ENCODE measurements around the gene ICAM1.
A peak's percentile ranks its signal among the peaks of the same experiment; 100 is the strongest.
"Not testable (repeated sequence)": the region's sequence is repeated elsewhere in the genome, so short reads cannot be mapped to it uniquely, and the experiment has no call there.

Gene ICAM1

DNA sequence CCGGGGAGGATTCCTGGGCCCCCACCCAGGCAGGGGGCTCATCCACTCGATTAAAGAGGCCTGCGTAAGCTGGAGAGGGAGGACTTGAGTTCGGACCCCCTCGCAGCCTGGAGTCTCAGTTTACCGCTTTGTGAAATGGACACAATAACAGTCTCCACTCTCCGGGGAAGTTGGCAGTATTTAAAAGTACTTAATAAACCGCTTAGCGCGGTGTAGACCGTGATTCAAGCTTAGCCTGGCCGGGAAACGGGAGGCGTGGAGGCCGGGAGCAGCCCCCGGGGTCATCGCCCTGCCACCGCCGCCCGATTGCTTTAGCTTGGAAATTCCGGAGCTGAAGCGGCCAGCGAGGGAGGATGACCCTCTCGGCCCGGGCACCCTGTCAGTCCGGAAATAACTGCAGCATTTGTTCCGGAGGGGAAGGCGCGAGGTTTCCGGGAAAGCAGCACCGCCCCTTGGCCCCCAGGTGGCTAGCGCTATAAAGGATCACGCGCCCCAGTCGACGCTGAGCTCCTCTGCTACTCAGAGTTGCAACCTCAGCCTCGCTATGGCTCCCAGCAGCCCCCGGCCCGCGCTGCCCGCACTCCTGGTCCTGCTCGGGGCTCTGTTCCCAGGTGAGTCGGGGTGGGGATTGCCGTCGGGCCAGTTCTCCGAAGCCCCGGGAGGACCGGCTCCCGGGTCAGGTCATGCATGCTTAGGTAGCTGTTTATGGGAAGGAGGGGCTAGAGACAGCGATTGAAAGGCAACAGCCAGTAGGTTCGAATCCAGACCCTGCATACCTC lies at the start of gene ICAM1:
Gene ICAM1 (plus strand): TSS at position 505 of the 779 bp plus-strand sequence. CDS start 40 bp downstream, at position 545.
- peak; percentile 88 for DNase-seq

- no peak for DNase-seq
These were observed 48.6 kb upstream of the ICAM1 start for GRCh38 chr19:10222201-10222890.

DNA sequence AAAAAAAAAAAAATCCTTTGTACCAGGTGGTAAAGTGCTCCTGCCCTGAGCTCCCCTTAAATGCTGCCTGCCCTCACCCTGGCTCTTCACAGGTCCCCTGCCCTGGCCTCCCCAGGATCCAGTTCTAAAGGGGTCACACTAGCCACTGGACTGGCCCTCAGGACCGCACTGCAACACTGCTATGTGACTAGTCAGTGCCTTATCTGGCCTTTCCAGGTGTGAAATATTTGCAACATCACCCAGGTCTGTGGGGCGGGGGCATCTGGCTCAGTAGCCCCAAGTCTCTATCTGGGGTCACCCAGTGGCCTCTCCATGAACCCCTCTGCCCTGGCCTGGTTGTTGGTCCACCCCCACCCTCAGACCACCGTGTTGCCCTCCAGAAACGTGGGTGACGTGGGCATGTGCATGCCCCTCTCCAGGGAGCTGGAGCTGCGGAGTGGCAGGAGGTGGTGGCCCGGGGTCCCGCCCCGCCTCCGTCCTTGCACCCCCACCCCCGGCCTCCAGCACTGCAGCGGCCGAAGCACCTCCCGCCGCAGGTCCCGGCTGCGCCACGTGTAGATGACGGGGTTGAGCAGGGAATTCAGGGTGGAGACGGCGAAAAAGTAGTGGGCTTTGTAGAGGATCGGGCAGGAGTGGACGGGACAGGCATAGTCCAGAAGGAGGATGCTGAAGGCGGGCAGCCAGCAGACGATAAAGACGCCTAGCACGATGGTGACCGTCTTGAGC lies 47.3 kb upstream of the ICAM1 start:
- DNase-seq = no peak

DNA sequence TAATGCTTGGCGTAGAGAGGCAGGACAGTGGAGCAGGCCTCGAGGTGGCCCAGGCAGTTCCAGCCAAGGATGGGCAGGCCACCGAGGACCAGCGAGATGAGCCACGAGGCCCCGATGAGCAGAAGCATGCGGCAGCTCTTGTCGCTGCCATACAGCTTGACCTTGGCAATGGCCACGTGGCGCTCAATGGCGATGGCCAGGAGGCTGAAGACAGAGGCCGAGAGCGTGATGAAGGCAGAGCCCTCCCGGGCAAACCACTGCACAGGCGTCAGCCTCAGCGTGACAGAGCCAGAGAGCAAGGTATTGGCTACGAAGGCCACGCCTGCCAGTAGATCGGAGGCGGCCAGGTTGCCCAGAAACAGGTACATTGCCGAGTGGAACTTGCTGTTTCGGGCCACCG lies 46.6 kb upstream of the ICAM1 start:
- no peak for DNase-seq

DNA sequence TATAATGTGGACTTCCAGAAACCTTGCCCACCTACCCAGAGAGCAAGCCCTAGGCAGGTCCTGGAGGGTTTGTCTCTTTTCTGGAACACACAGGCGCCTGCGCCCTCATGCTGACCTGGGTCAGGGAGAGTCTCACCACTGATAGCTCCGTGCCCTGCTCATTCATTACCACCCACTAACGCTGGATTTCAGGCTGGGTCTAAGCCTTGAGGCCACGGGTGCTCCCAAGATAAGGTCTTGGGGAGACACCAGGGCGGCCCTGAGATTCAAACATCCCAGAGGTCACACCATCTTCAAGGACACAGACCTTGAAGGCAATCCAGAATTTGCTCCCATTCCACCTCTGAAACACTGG lies 44.9 kb upstream of the ICAM1 start:
- no peak for DNase-seq

GRCh38 chr19:10226376-10227025 lies 44.4 kb upstream of the ICAM1 start:
- no peak for DNase-seq

GRCh38 chr19:10227026-10227971 lies 43.6 kb upstream of the ICAM1 start:
- peak; percentile 37 for DNase-seq

DNA sequence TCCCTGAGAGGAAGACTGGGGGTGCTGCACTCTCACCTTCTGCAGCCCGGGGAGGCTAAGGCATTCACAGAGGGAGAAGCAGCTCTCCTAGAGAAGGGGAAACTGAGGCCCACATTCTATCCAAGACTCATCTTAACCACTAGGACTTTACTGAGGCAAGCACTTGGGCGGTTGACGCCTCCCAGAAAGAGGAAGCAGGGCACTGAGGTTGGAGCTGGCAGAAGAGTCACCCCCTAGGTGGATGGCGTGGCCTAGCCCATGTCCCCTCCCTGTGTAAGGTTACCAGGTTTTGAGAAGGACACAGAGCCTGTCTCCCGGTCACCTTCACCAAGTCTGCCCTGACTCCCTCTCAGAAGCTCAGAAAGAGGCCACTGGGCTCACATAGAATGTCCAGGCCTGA lies 42.5 kb upstream of the ICAM1 start:
- no peak for DNase-seq

DNA sequence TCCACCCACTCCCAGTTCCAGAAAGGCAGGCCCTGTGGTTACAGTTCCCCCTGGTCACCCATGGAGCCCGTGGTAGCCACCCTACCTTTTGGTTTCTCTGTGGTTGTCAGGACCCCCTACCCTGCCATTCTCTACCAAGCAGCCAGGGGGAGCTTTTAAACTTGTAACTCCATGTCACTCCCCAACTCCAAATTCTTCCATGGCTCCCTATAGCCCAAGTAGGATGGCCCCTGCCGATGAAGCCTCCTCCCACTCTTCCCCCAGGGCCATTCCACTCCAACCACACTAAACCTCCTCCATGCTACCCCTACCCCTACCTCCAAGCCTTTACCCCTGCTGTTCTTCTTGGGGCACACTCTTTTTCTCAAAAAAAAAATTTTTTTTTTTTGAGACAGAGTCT lies 42.0 kb upstream of the ICAM1 start:
- DNase-seq = peak; percentile 41

GRCh38 chr19:10230173-10230860 lies 40.6 kb upstream of the ICAM1 start:
- DNase-seq = peak; percentile 65

DNA sequence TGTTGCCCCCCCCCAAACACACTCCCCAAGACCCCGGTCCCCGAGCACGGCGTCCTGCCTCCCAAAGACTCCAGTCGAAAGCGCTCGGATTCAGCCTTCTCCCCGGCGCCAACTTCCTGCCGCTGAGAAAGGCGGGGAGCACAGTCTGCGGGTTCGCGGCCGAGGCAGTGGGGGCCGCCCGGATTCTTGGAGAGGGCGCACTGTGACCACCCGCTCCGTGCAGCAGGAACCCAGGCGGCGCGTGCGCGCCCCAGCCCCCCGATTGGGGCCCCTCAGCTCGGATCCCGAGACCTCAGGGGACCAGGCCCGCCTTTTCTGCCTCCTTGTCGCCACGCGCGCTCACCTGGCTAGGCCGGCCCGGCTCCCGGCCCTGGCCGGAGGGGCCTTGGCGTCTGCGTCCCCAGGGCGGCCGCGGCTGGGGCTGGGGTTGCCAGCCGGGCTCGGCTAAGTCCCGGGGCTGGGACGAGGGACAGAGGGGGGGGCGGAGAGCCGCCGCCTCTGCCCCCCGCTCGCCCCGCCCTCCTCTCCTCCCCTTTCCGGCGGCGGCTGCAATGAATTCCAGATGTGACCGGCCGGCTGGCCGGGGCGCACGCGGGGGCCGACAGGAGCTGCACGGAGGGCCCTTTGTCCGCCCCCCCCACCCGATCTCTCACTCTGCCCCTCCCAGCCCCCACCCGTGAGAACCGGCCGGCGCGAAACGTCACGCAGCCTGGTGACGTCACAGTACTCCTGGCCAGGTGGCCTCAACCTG lies 39.9 kb upstream of the ICAM1 start, which contains the start of gene S1PR2:
Gene S1PR2 (minus strand): TSS at position 471 of the 751 bp plus-strand sequence. CDS start 6,426 bp downstream, outside the sequence.
- peak; percentile 82 for DNase-seq

DNA sequence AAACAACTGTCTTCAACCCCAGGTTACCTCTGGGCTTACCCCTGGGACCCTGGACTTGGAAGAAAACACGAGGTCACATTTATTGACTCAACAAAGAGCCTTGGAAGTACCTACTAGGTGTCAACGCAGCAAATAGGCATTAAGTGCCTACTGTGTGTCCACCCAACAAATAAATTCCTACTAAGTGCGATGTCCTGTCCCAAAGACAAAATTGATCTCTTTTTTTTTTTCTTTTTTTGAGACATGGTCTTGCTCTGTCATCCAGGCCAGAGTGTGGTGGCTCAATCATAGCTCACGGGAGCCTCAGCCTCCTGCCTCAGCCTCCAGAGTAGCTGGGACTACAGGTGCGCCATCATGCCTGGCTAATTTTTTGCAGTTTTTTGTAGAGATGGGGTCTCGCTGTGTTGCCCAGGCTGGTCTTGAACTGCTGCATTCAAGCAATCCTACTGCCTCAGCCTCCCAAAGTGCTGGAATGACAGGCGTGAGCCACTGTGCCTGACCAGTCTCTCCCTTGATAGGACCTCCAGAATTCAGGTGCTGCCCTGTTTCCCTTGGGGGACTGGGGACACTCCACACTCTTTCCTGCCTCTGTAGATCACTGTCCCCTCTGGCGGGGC lies 39.2 kb upstream of the ICAM1 start:
- DNase-seq = no peak

- no peak for DNase-seq
These were observed 37.0 kb upstream of the ICAM1 start for GRCh38 chr19:10233946-10234345.

DNA sequence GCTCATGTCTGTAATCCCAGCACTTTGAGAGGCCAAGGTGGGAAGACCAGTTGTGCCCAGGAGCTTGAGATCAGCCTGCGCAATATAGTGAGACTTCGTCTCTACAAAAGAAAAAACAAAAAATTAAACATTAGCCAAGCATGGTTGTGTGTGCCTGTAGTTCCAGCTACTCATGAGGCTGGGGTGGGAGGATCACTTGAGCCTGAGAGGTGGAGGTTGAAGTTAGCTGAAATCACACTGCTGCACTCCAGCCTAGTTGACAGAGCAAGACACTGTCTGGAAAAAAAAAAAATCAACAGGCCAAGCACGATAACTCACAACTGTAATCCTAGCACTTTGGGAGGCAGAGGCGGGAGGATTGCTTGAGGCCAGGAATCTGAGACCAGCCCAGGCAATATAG lies 35.9 kb upstream of the ICAM1 start:
- DNase-seq = no peak

DNA sequence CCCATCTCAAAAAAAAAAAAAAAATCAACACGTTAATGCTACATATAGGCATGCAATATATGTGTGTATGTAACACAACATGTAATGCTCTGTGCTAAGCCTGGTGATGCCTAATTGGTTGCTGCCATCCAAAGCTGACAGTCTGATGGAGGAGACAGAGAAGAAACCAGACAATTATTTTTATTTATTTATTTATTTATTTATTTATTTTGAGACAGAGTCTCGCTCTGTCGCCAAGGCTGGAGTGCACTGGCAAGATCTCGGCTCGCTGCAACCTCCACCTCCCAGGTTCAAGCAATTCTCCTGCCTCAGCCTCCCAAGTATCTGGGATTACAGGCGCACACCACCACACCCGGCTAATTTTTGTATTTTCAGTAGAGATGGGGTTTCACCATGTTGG lies 35.5 kb upstream of the ICAM1 start:
- not testable (repeated sequence) for DNase-seq

- no peak for DNase-seq
These were observed 33.2 kb upstream of the ICAM1 start for GRCh38 chr19:10237702-10238101.

DNA sequence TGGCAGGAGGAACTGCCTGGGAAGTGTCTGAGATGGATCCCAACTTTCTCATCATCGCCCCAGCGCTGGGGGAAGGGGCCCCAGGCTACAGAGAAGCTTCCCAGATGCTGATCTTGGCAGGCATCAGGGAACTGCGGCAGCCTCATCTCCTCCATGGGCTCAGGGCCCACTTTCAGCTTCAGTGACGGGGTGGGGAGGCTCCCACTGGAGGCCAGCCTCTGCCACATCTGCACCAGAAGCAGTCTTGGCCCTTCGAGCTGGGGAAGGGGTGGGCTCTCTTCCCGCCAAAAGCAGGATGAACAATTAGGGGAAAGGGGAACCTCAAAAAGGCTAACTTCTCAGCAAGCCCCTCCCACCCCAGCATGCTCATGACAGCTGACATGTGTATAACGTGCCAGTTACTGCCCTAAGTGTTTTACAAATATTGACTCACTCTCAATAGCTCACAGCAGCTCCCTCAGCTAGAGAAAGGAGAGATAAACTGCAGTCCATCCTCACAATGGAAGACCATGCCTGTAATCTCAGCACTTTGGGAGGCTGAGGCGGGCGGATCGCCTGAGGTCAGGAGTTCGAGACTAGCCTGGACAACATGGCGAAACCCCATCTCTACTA lies 32.6 kb upstream of the ICAM1 start:
- DNase-seq = no peak

DNA sequence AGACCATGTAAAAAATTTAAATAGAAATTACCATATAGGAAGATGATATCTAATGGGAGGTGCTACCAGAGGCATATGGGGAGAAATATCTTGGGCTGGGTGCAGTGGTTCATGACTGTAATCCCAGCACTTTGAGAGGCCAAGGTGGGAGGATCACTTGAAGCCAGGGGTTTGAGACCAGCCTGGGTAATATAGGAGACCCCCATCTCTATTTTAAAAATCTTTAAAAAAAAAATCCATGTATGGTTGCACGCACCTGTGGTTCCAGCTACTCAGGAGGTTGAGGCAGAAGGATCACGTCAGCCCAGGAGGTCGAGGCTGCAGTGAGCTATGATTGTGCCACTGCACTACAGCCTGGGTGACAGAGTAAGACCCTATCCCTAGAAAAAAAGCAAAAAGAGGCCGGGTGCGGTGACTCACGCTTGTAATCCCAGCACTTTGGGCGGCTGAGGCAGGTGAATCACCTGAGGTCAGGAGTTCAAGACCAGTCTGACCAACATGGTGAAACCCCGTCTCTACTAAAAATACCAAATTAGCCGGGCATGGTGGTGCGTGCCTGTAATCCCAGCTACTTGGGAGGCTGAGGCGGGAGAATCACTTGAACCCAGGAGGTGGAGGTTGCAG lies 29.0 kb upstream of the ICAM1 start:
- DNase-seq = not testable (repeated sequence)

DNA sequence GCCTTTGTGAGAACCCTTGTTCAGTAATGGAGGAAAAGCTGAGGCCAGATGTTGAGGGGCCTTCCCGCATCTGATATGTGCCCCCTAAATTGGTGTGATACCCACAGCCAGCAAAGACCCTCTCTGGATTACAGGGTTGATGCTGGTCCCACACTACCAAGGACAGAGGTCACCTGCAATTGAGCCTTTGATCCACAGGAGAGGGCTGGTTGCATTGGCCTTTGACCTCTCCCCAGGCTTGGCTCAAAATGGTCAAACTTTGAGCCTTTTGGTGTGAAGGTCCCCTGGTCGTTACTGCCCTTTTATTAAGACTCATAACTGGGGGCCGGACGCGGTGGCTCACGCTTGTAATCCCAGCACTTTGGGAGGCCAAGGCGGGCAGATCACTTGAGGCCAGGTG lies 27.3 kb upstream of the ICAM1 start:
- DNase-seq = no peak

Measured in stimulated activated CD8-positive, alpha-beta memory T cell treated with anti-CD3 and anti-CD28 coated beads, Interleukin-4, amount 100 ng/mL, for 48 hours (primary cell).